Measurements from ENCODE around the gene PMM2. TPM values are rescaled to one million over a fixed set of nuclear protein-coding genes. Genes with fewer than 3 reads are reported as not detected.
"Not testable (repeated sequence)": the region's sequence is repeated elsewhere in the genome, so short reads cannot be mapped to it uniquely, and the experiment has no call there.

The PMM2 gene
- total RNA-seq = 10 to 100 TPM; 32.7 to 34.3 TPM

- no peak for TF ChIP-seq CTCF (IDR thresholded peaks at IDR 0.05)
- intact Hi-C loops (cut with micrococcal nuclease) = loop anchor here (5.0 kb wide), 2 partner anchors 140 to 230 kb away; no protein-coding TSS in a partner anchor
- Mint-ChIP-seq H3K9me3 (no peaks in the 10 kb centered on the region), H3K4me1 (ENCODE audit: low read depth) (peaks cover 40% of the 10 kb centered on the region), H3K27ac (peak within 1 kb of the TSS; percentile 96), H3K36me3 (ENCODE audit: low read depth) (peaks cover 28% of the 10 kb centered on the region), H3K4me3 (peak within 1 kb of the TSS; percentile 87), H3K27me3 (no peaks in the 10 kb centered on the region)
- ChIA-PET POLR2A (interaction anchor here (0.5 to 2.0 kb wide), 15 partner anchors 9 to 281 kb away, joined by 3 to 7 read pairs (median 4); partner anchors contain the start of gene CARHSP1), CTCF (interaction anchor here (1.6 kb wide), 1 partner anchor 143 kb away, joined by 5 read pairs; no protein-coding TSS in a partner anchor)
- peak; percentile 95 for ATAC-seq
- DNase-seq = peak; percentile 98
Observed at GRCh38 chr16:8797364-8798173, at the start of gene PMM2, which contains the start of gene TMEM186. Gene PMM2 (plus strand): TSS chr16:8797839. CDS start chr16:8797883, 44 bp downstream. Gene TMEM186 (minus strand): TSS chr16:8797639. CDS start chr16:8797614, 25 bp downstream.

- H3K9me3 Mint-ChIP-seq; DNase-seq; intact Hi-C loops (cut with micrococcal nuclease); H3K36me3 Mint-ChIP-seq (ENCODE audit: low read depth); H3K27me3 Mint-ChIP-seq; ATAC-seq; H3K4me1 Mint-ChIP-seq (ENCODE audit: low read depth); H3K27ac Mint-ChIP-seq; H3K4me3 Mint-ChIP-seq; POLR2A ChIA-PET: not testable (repeated sequence)
- CTCF ChIA-PET = interaction anchor here (0.6 kb wide), 1 partner anchor 336 kb away, joined by 3 read pairs; no protein-coding TSS in a partner anchor
Observed at GRCh38 chr16:8748944-8749343, 48.7 kb upstream of the PMM2 start.

- CTCF ChIA-PET = no interaction called here
- ATAC-seq (no peak), DNase-seq (no peak)
- POLR2A ChIA-PET = interaction anchor here (0.6 kb wide), 1 partner anchor 390 kb away, joined by 3 read pairs; no protein-coding TSS in a partner anchor
- Mint-ChIP-seq H3K27me3 (no peaks in the 10 kb centered on the region), H3K9me3 (no peaks in the 10 kb centered on the region), H3K4me3 (no peak overlapping the region), H3K4me1 (ENCODE audit: low read depth) (no peaks in the 10 kb centered on the region), H3K27ac (no peak overlapping the region), H3K36me3 (ENCODE audit: low read depth) (no peaks in the 10 kb centered on the region)
- no peak for TF ChIP-seq CTCF (IDR thresholded peaks at IDR 0.05)
- intact Hi-C loops (cut with micrococcal nuclease) = no loop called here
Observed at GRCh38 chr16:8751481-8752311, 45.9 kb upstream of the PMM2 start.

- Mint-ChIP-seq H3K4me1 (ENCODE audit: low read depth) (no peaks in the 10 kb centered on the region), H3K27ac (no peak overlapping the region), H3K4me3 (no peak overlapping the region), H3K36me3 (ENCODE audit: low read depth) (no peaks in the 10 kb centered on the region), H3K9me3 (no peaks in the 10 kb centered on the region), H3K27me3 (no peaks in the 10 kb centered on the region)
- intact Hi-C loops (cut with micrococcal nuclease) = no loop called here
- ChIA-PET POLR2A (interaction anchor here (0.6 to 0.7 kb wide), 2 partner anchors 389 to 1910 kb away, joined by 3 read pairs; no protein-coding TSS in a partner anchor), CTCF (no interaction called here)
- ATAC-seq = no peak
- no peak for DNase-seq
- no peak for TF ChIP-seq CTCF (IDR thresholded peaks at IDR 0.05)
Observed at GRCh38 chr16:8752706-8753105, 44.9 kb upstream of the PMM2 start.

- intact Hi-C loops (cut with micrococcal nuclease) = no loop called here
- no peak overlapping the region for H3K4me3 Mint-ChIP-seq
- ChIA-PET POLR2A (no interaction called here), CTCF (no interaction called here)
- H3K9me3 Mint-ChIP-seq = no peaks in the 10 kb centered on the region
- no peak for TF ChIP-seq CTCF (IDR thresholded peaks at IDR 0.05)
- ATAC-seq (no peak), DNase-seq (no peak)
- no peak overlapping the region for H3K27ac Mint-ChIP-seq
- no peaks in the 10 kb centered on the region for H3K4me1 Mint-ChIP-seq (ENCODE audit: low read depth)
- no peaks in the 10 kb centered on the region for H3K27me3 Mint-ChIP-seq
- H3K36me3 Mint-ChIP-seq (ENCODE audit: low read depth) = no peaks in the 10 kb centered on the region
Observed at GRCh38 chr16:8753416-8754054, 44.1 kb upstream of the PMM2 start.

All from activated CD8-positive, alpha-beta T cell treated with anti-CD3 and anti-CD28 coated beads for 36 hours (primary cell).